IPS DF 6.9 (cell line): ENCODE results near the gene OR4C11.

ENCODE experiments used
- DNase-seq: peaks from one replicate; pipeline ENCODE4 v3.0.0-alpha.2; 2013; ENCODE audit warnings: low read depth, low spot score
- H3K27ac ChIP-seq: one replicate; pipeline ENCODE4 v1.5.1; 2013; ENCODE audit warnings: low read length, control low read depth
- H3K27me3 ChIP-seq: 2 replicates; pipeline ENCODE4 v1.6.1; 2013; ENCODE audit warnings: mild to moderate bottlenecking, low read length; ENCODE audit not compliant: control insufficient read depth, insufficient read depth
- H3K36me3 ChIP-seq: 2 replicates; pipeline ENCODE4 v1.6.1; 2013; ENCODE audit warnings: low read length; ENCODE audit not compliant: control insufficient read depth, insufficient read depth
- H3K4me1 ChIP-seq: 2 replicates; pipeline ENCODE4 v1.6.1; 2013; ENCODE audit warnings: low read length; ENCODE audit not compliant: control insufficient read depth, insufficient read depth
- H3K4me3 ChIP-seq: 2 replicates; pipeline ENCODE4 v1.5.1; 2013; ENCODE audit warnings: mild to moderate bottlenecking, low read length
- H3K9me3 ChIP-seq: 2 replicates; pipeline ENCODE4 v1.6.1; 2013; ENCODE audit warnings: low read length, inconsistent platforms; ENCODE audit not compliant: control insufficient read depth, insufficient read depth
- WGBS: extraction: QIAGEN DNeasy Blood & Tissue Kit; methylation state at CpG from one replicate; pipeline ENCODE4 v1.1.7; 2013; ENCODE audit warnings: mixed read lengths, missing lambda C conversion rate; ENCODE audit not compliant: insufficient read length, insufficient coverage; 5-methylcytosine and 5-hydroxymethylcytosine counted together

OR4C11 gene

GRCh38 chr11:55607545-55607944, at the start of gene OR4C11:
OR4C11 (minus strand) TSS chr11:55607645; CDS start chr11:55604373, 3,272 bp downstream.
- no peaks in the 10 kb centered on the region for H3K36me3 ChIP-seq
- no peak within 1 kb of the TSS for H3K4me3 ChIP-seq
- H3K9me3 ChIP-seq, result no peaks in the 10 kb centered on the region
- no peaks in the 10 kb centered on the region for H3K27me3 ChIP-seq
- no peak for DNase-seq
- H3K4me1 ChIP-seq, result no peaks in the 10 kb centered on the region
- no CpG with 5 or more reads among the region's 2 CpGs for WGBS
- no peak within 1 kb of the TSS for H3K27ac ChIP-seq

- Histone ChIP-seq H3K9me3 (peaks cover 1% of the 10 kb centered on the region; the same call in 1 of the 2 replicates), H3K4me3 (no peak overlapping the region), H3K4me1 (no peaks in the 10 kb centered on the region), H3K36me3 (no peaks in the 10 kb centered on the region), H3K27me3 (no peaks in the 10 kb centered on the region), H3K27ac (no peak overlapping the region)
- DNase-seq, result no peak
Measured at GRCh38 chr11:55655096-55655495, 47.7 kb upstream of the OR4C11 start.

- no peak overlapping the region for H3K4me3 ChIP-seq
- WGBS, result no CpG with 5 or more reads among the region's 1 CpG
- no peaks in the 10 kb centered on the region for H3K4me1 ChIP-seq
- H3K27me3 ChIP-seq, result no peaks in the 10 kb centered on the region
- no peaks in the 10 kb centered on the region for H3K36me3 ChIP-seq
- peaks cover 1% of the 10 kb centered on the region; the same call in 1 of the 2 replicates for H3K9me3 ChIP-seq
- H3K27ac ChIP-seq, result no peak overlapping the region
- DNase-seq, result no peak
Measured at GRCh38 chr11:55652560-55652959, 45.1 kb upstream of the OR4C11 start.

- WGBS, result 100% methylated on average over 1 of the region's 2 CpGs
- no peak for DNase-seq
- Histone ChIP-seq H3K4me1 (no peaks in the 10 kb centered on the region), H3K9me3 (no peaks in the 10 kb centered on the region), H3K27ac (no peak within 1 kb of the TSS), H3K36me3 (no peaks in the 10 kb centered on the region), H3K27me3 (no peaks in the 10 kb centered on the region), H3K4me3 (no peak within 1 kb of the TSS)
Measured at GRCh38 chr11:55648027-55648426, 40.6 kb upstream of the OR4C11 start, which contains the start of gene OR4S2. OR4S2 (plus strand) TSS chr11:55648327; CDS start chr11:55650904, 2,577 bp downstream.

GRCh38 chr11:55634813-55635212, 27.4 kb upstream of the OR4C11 start, which contains the start of gene OR4P4:
OR4P4 (plus strand) TSS chr11:55635113.
- no CpG with 5 or more reads among the region's 3 CpGs for WGBS
- no peak within 1 kb of the TSS for H3K27ac ChIP-seq
- H3K27me3 ChIP-seq, result no peaks in the 10 kb centered on the region

GRCh38 chr11:55624531-55624930, 17.1 kb upstream of the OR4C11 start:
- no CpG with 5 or more reads among the region's 1 CpG for WGBS
- H3K27me3 ChIP-seq, result no peaks in the 10 kb centered on the region
- DNase-seq, result no peak
- no peak overlapping the region for H3K27ac ChIP-seq
- peaks cover 1% of the 10 kb centered on the region; the same call in 1 of the 2 replicates for H3K9me3 ChIP-seq
- H3K4me3 ChIP-seq, result no peak overlapping the region
- H3K4me1 ChIP-seq, result no peaks in the 10 kb centered on the region
- H3K36me3 ChIP-seq, result no peaks in the 10 kb centered on the region

More at GRCh38 chr11:55634813-55635212, 27.4 kb upstream of the OR4C11 start, which contains the start of gene OR4P4:
- Histone ChIP-seq H3K36me3 (no peaks in the 10 kb centered on the region), H3K4me3 (no peak within 1 kb of the TSS), H3K9me3 (no peaks in the 10 kb centered on the region), H3K4me1 (no peaks in the 10 kb centered on the region)
- no peak for DNase-seq

GRCh38 chr11:55572548-55572947, 34.9 kb downstream of the OR4C11 start:
- H3K4me3 ChIP-seq, result no peak overlapping the region
- no peak for DNase-seq
- H3K27me3 ChIP-seq, result no peaks in the 10 kb centered on the region
- H3K4me1 ChIP-seq, result no peaks in the 10 kb centered on the region
- no CpG with 5 or more reads among the region's 1 CpG for WGBS
- H3K36me3 ChIP-seq, result no peaks in the 10 kb centered on the region
- no peak overlapping the region for H3K27ac ChIP-seq
- peaks cover 5% of the 10 kb centered on the region for H3K9me3 ChIP-seq

GRCh38 chr11:55571828-55572227, 35.6 kb downstream of the OR4C11 start, which contains the start of gene OR4C16:
OR4C16 (plus strand) TSS chr11:55572128; CDS start chr11:55572128, 0 bp downstream.
- no peak within 1 kb of the TSS for H3K27ac ChIP-seq
- H3K9me3 ChIP-seq, result peaks cover 2% of the 10 kb centered on the region; the same call in 1 of the 2 replicates
- H3K4me3 ChIP-seq, result no peak within 1 kb of the TSS
- H3K36me3 ChIP-seq, result no peaks in the 10 kb centered on the region
- no CpG with 5 or more reads among the region's 3 CpGs for WGBS
- H3K27me3 ChIP-seq, result no peaks in the 10 kb centered on the region
- H3K4me1 ChIP-seq, result no peaks in the 10 kb centered on the region
- no peak for DNase-seq

GRCh38 chr11:55554169-55554568, 53.3 kb downstream of the OR4C11 start, which contains the start of gene OR4C15:
OR4C15 (plus strand) TSS chr11:55554469; CDS start chr11:55554469, 0 bp downstream.
- Histone ChIP-seq H3K4me3 (no peak within 1 kb of the TSS), H3K27me3 (no peaks in the 10 kb centered on the region), H3K27ac (no peak within 1 kb of the TSS), H3K9me3 (peaks cover 8% of the 10 kb centered on the region), H3K4me1 (no peaks in the 10 kb centered on the region), H3K36me3 (no peaks in the 10 kb centered on the region)
- no peak for DNase-seq
